ENCODE results near the gene CDK2AP2. TPM values are rescaled to one million over a fixed set of nuclear protein-coding genes. Genes with fewer than 3 reads are reported as not detected.

CDK2AP2 gene
- total RNA-seq, 1 donor from 2014 or later, result 79.7 TPM

DNA sequence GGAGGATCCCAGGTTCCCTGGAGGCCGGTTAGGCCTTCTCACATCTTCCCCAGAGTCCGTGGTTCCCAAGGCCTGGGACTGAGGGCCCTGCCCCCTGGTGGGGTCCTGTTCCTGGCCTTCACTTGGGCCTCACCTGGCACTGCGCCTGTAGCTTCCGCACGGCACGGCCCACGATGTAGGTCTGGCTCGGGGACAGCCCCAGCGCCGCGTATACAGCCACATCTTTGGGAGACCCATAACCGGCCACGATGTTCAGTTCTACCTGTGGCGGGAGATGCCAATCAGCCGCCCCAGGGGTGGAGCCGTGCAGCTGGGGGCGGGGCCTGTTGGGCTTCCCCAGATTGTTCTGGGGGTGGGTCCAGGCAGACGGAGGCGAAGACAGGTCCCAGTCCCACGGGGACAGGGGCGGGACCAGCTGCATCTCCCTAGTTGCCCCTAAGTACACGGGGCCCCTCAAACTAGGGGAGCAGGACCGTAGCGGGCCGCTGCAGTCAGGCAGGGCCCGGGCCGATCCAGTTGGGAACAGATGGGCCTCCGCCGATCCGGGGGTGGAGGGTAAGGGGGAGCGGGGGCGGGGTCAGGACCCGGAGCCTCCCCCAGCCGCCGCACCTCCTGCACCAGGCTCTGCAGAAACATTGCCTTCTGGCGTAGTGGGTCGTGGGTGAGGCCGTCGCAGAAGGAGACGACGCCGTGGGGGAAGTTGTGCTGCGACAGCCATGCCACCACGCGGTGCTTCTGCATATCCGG lies 15.0 kb downstream of the CDK2AP2 start:
- DNase-seq, result no peak
- H3K27ac ChIP-seq, result no peak overlapping the region
- no peak for ATAC-seq
- H3K9me3 ChIP-seq, result no peaks in the 10 kb centered on the region
- no peak overlapping the region for H3K4me3 ChIP-seq
- intact Hi-C loops (cut with DNase I), result no loop called here
- TF ChIP-seq CTCF (IDR thresholded peaks at IDR 0.05), result no peak
- peaks cover 91% of the 10 kb centered on the region for H3K36me3 ChIP-seq
- no peaks in the 10 kb centered on the region for H3K4me1 ChIP-seq
- H3K27me3 ChIP-seq (ENCODE audit: low read depth), result no peaks in the 10 kb centered on the region

DNA sequence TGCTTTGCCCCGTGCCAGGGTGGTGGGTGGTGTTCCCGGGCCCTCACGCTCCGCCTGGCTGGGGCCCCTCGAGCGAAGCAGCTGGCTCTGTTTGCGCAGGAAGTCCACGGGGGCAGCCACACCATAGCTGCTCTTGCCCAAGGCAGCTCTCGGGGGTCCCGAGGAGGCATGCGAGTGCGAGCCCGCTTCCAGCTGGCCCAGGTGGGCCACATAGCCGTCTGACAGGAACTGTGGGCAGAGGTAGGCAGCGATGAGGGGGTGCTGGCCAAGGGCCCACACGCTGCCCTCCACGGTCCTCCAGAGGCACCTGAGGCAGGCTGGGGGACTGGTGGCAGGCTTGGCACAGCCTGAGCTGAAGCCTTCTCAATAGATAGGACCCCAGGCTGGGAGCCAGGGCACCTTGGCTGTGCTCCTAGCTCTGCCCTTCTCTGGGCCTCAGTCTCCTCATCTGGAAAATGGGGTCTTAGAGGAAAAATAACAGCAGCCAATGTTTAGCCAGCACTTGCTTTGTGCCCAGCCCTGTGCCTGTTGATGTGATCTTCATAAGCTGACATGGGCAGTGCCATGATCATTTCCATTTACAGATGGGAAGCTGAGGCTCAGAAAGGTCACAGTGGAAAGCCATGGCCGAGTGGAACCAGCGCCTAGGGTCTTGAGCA lies 15.8 kb downstream of the CDK2AP2 start:
- DNase-seq (no peak), ATAC-seq (no peak)
- no peaks in the 10 kb centered on the region for H3K4me1 ChIP-seq
- no peak overlapping the region for H3K27ac ChIP-seq
- no peak for TF ChIP-seq CTCF (IDR thresholded peaks at IDR 0.05)
- no peaks in the 10 kb centered on the region for H3K27me3 ChIP-seq (ENCODE audit: low read depth)
- H3K9me3 ChIP-seq, result no peaks in the 10 kb centered on the region
- intact Hi-C loops (cut with DNase I), result no loop called here
- H3K4me3 ChIP-seq, result no peak overlapping the region
- H3K36me3 ChIP-seq, result peaks cover 91% of the 10 kb centered on the region

DNA sequence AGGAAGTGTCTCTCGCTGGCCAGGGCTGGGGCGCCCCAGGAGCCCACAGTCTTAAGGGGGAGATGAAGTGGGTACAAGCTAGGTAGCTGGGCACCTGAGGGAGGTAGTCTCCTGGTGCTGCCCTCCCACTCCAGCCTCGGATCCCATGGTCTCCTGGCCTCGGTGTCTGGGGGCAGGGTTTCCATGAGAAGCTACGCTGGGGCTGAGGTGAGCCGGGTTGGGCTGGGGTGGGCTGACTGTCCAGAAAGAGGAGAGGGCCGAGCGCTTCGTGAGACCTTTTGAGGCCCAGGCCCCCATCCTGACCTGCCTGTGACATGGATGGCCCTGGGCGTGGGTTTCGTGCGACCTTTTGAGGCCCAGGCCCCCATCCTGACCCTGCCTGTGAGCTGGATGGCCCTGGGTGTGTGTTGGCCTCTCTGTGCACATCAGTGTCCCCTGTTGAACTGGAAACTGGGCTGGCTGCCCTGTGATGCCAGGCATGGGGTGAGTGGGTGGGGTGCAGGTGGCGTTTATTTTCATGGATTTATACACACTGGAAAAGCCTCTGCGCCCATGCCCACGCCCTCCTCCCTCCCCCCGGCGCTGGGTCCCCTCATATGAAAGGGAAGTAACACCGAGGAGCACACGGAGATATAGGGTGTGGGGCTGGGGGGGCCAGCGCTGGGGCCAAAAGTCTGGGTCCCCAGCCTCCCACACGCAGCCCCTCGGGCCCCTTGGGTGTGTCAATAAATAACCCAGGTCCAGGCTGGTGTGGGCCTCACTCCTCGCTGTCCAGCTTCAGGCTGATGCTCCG lies 16.5 kb downstream of the CDK2AP2 start:
- peaks cover 3% of the 10 kb centered on the region for H3K4me1 ChIP-seq
- ATAC-seq (no peak), DNase-seq (no peak)
- H3K36me3 ChIP-seq, result peaks cover 92% of the 10 kb centered on the region
- intact Hi-C loops (cut with DNase I), result no loop called here
- no peak overlapping the region for H3K27ac ChIP-seq
- no peaks in the 10 kb centered on the region for H3K27me3 ChIP-seq (ENCODE audit: low read depth)
- no peaks in the 10 kb centered on the region for H3K9me3 ChIP-seq
- TF ChIP-seq CTCF (IDR thresholded peaks at IDR 0.05), result no peak
- H3K4me3 ChIP-seq, result no peak overlapping the region

GRCh38 chr11:67490727-67491065 lies 17.3 kb downstream of the CDK2AP2 start:
- H3K36me3 ChIP-seq, result peaks cover 84% of the 10 kb centered on the region
- DNase-seq, result no peak

More at GRCh38 chr11:67490727-67491065, 17.3 kb downstream of the CDK2AP2 start:
- TF ChIP-seq CTCF (IDR thresholded peaks at IDR 0.05), result no peak
- intact Hi-C loops (cut with DNase I), result no loop called here
- Histone ChIP-seq H3K4me3 (no peak overlapping the region), H3K9me3 (no peaks in the 10 kb centered on the region), H3K27ac (no peak overlapping the region), H3K4me1 (peaks cover 11% of the 10 kb centered on the region), H3K27me3 (ENCODE audit: low read depth) (no peaks in the 10 kb centered on the region)
- ATAC-seq, result no peak
